Endothelial cell of umbilical vein (primary cell): Measurements from ENCODE around the gene RAB35. TPM values are rescaled to one million over a fixed set of nuclear protein-coding genes. Genes with fewer than 3 reads are reported as not detected.

Experiments
- BruUV-seq: library from RNA; stranded (reverse); fragments of 400-500 nt; replicated peaks from 2 replicates; lab custom pipeline; 2021; lab: Mats Ljungman, UMichigan
- CTCF ChIA-PET: fragments of 300-600, 350-600 bp; sonication (Branson Sonifier 250); formaldehyde crosslinking; loops from one replicate; lab custom pipeline; 2021; ENCODE audit warnings: antibody characterized with exemption, inconsistent platforms; lab: Charles Lee
- POLR2A ChIA-PET: fragments of 300-600, 350-600 bp; sonication (Branson Sonifier 250); formaldehyde crosslinking; loops from one replicate; lab custom pipeline; 2021; ENCODE audit warnings: antibody characterized with exemption, inconsistent platforms; lab: Charles Lee
- DNase-seq: peaks from one replicate; pipeline ENCODE4 v3.0.0-alpha.2; 2011; ENCODE audit warnings: low read depth, low spot score
- FAIRE-seq: peaks from 2 replicates; lab custom pipeline; 2011; peaks lifted over from hg19 to GRCh38; lab: Jason Lieb, UNC
- H2AFZ ChIP-seq: 2 replicates; pipeline ENCODE4 v1.6.0; 2012; ENCODE audit warnings: low read depth, low read length, control low read depth, inconsistent platforms
- H3K27ac ChIP-seq: 2 replicates; pipeline ENCODE4 v1.5.1; 2011; ENCODE audit warnings: low read depth, mild to moderate bottlenecking, control low read depth, low read length, moderate library complexity; ENCODE audit not compliant: insufficient read depth
- H3K27me3 ChIP-seq, 2 experiments: 2 replicates each; pipeline versions ENCODE4 v1.6.0 to v1.6.1; 2011; ENCODE audit warnings: low read length in 2 of 2, mixed read lengths in 1 of 2; ENCODE audit not compliant: control insufficient read depth in 2 of 2, insufficient read depth in 2 of 2
- H3K36me3 ChIP-seq, 2 experiments: 2 replicates in 1 of 2; 3 replicates in 1 of 2; pipeline ENCODE4 v1.5.1; 2011; ENCODE audit warnings: low read length in 2 of 2, mild to moderate bottlenecking in 1 of 2, moderate library complexity in 1 of 2; ENCODE audit not compliant: control insufficient read depth in 2 of 2, insufficient read depth in 2 of 2; ENCODE audit errors: extremely low read depth in 1 of 2
- H3K4me1 ChIP-seq: 3 replicates; pipeline ENCODE4 v1.5.1; 2011; ENCODE audit warnings: mild to moderate bottlenecking, low read length; ENCODE audit not compliant: control insufficient read depth, insufficient read depth; ENCODE audit errors: extremely low read depth
- H3K4me2 ChIP-seq: 2 replicates; pipeline ENCODE4 v1.6.1; 2011; ENCODE audit warnings: low read length, control low read depth, mixed read lengths; ENCODE audit not compliant: insufficient read depth
- H3K4me3 ChIP-seq, 3 experiments: fragments of 200-600 bp in 1 of 3; sonication (generic), shearing (Covaris generic) in 1 of 3; replicated peaks in 1 of 3; 2 replicates each; pipeline ENCODE4 v1.5.1; 2011 to 2016; ENCODE audit warnings: control low read depth in 3 of 3, low read length in 3 of 3, mild to moderate bottlenecking in 2 of 3, inconsistent platforms in 1 of 3, low read depth in 1 of 3, moderate library complexity in 1 of 3; ENCODE audit not compliant: insufficient read depth in 1 of 3
- H3K79me2 ChIP-seq: 2 replicates; pipeline ENCODE4 v1.6.0; 2012; ENCODE audit warnings: low read length, inconsistent platforms; ENCODE audit not compliant: control insufficient read depth, insufficient read depth
- H3K9ac ChIP-seq: replicated peaks from 2 replicates; pipeline ENCODE3; 2011; ENCODE audit warnings: low read length, control low read depth; ENCODE audit not compliant: insufficient read depth; ENCODE audit errors: extremely low read depth
- H3K9me1 ChIP-seq: replicated peaks from 3 replicates; pipeline ENCODE4 v1.6.0; 2011; ENCODE audit warnings: mild to moderate bottlenecking, low read length; ENCODE audit not compliant: control insufficient read depth, insufficient read depth; ENCODE audit errors: extremely low read depth
- H3K9me3 ChIP-seq: replicated peaks from 2 replicates; pipeline ENCODE4 v1.5.1; 2012; ENCODE audit warnings: low read length, inconsistent platforms; ENCODE audit not compliant: control insufficient read depth, insufficient read depth
- H4K20me1 ChIP-seq: replicated peaks from 2 replicates; pipeline ENCODE3; 2011; ENCODE audit warnings: mild to moderate bottlenecking, low read length; ENCODE audit not compliant: control insufficient read depth, insufficient read depth; ENCODE audit errors: extremely low read depth
- FOS ChIP-seq: IDR thresholded peaks from 2 replicates; pipeline ENCODE4 v1.6.1; 2011; ENCODE audit warnings: mild to moderate bottlenecking, low read length, moderate library complexity, borderline replicate concordance; ENCODE audit not compliant: insufficient read depth
- GATA2 ChIP-seq: IDR thresholded peaks from 2 replicates; pipeline ENCODE4 v1.7.0; 2011; ENCODE audit warnings: low read depth, mild to moderate bottlenecking, moderate library complexity, mixed read lengths, low read length; ENCODE audit not compliant: insufficient read length, insufficient read depth
- MYC ChIP-seq: IDR thresholded peaks from one replicate; pipeline ENCODE4 v1.6.1; 2011; ENCODE audit warnings: mild to moderate bottlenecking, low read depth, low read length
- POLR2AphosphoS5 ChIP-seq: IDR thresholded peaks from 2 replicates; pipeline ENCODE4 v1.6.1; 2012; ENCODE audit warnings: low read depth, mild to moderate bottlenecking, control low read depth, low read length, moderate library complexity; ENCODE audit not compliant: insufficient read depth
- dilution Hi-C: fragments of 300-500 bp; cut with MboI; formaldehyde crosslinking; loops from one replicate; pipeline ENCODE4 v1.15.0; 2019; ENCODE audit warnings: low sequenced_read_pairs; ENCODE audit not compliant: extremely low pct_ligation_motif_present
- intact Hi-C: fragments of 100-400 bp; cut with micrococcal nuclease; formaldehyde crosslinking; loops from one replicate; pipeline ENCODE4 v1.10.0; 2022
- polyA plus RNA-seq, 4 experiments: library from polyadenylated mRNA; depleted of rRNA in 3 of 4; stranded (reverse) in 3 of 4; unstranded in 1 of 4; fragments of >200 nt; gene quantifications; 2 replicates each; pipeline versions ENCODE4 v1.2.1 to v1.2.3, GENCODE V29; 2011 to 2012; ENCODE audit warnings: missing spikeins in 1 of 4
- total RNA-seq: library from RNA; stranded (reverse); gene quantifications from 2 replicates; pipeline ENCODE4 v1.2.3, GENCODE V29; 2021
- TF ChIP-seq, protein P1 (sequence below), 2 donors: IDR thresholded peaks; 1 replicate in 1 of 2; 2 replicates in 1 of 2; pipeline ENCODE4 v1.5.1; 2011; ENCODE audit warnings: low read length in 2 of 2, mild to moderate bottlenecking in 2 of 2, moderate library complexity in 2 of 2, control low read depth in 1 of 2, inconsistent platforms in 1 of 2, low read depth in 1 of 2; ENCODE audit not compliant: insufficient read depth in 1 of 2; ENCODE audit errors: extremely low read depth in 1 of 2
- TF ChIP-seq, protein P2 (sequence below): IDR thresholded peaks from 2 replicates; pipeline ENCODE4 v1.6.1; 2011; ENCODE audit not compliant: insufficient read depth, insufficient read length

The RAB35 gene
- total and polyA plus RNA-seq, 2 donors (not counting 3 experiments of a cell fraction or from before 2014, with no cell fraction given), result 70.5 to 80.3 TPM

DNA sequence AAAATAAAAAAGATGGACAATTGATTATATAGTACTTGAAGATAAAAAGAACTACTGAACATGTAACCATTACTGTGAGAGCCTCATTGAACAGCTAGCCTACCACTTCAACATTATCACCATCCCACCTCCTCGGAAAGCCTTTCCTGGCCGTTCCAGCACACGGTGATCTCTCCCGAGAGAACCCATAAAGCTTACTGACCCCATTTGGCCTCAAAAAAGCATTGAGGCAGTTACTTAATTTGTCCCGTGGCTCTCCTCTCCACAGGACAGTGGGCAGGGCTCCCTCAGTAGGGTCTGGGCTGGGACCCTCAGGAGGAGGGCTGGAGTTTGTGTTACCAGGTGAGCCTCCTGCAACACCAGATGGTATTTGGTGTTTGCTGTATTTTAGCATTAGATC, 55.8 kb downstream of the RAB35 start:
- no peaks in the 10 kb centered on the region for H3K4me1 ChIP-seq
- H3K9me3 ChIP-seq, result no peaks in the 10 kb centered on the region
- no peak overlapping the region for H3K27ac ChIP-seq
- H3K9me1 ChIP-seq, result no peaks in the 10 kb centered on the region
- H3K27me3 ChIP-seq, result peaks cover 29 to 45% of the 10 kb centered on the region in 2 experiments
- ChIA-PET CTCF (interaction anchor here (1.5 kb wide), 1 partner anchor 29 kb away, joined by 4 read pairs; no protein-coding TSS in a partner anchor), POLR2A (no interaction called here)
- DNase-seq (no peak), FAIRE-seq (no peak)
- dilution Hi-C loops, result no loop called here
- no peaks in the 10 kb centered on the region for H3K79me2 ChIP-seq
- BruUV-seq, result no TSS peak
- H3K4me3 ChIP-seq, result no peak overlapping the region
- H4K20me1 ChIP-seq, result no peaks in the 10 kb centered on the region
- no peak overlapping the region for H3K4me2 ChIP-seq
- no peaks in the 10 kb centered on the region for H3K36me3 ChIP-seq
- H3K9ac ChIP-seq, result no peak overlapping the region
- no peak overlapping the region for H2AFZ ChIP-seq
- intact Hi-C loops, result no loop called here
- TF ChIP-seq GATA2 (no peak), POLR2AphosphoS5 (no peak), MYC (no peak)

DNA sequence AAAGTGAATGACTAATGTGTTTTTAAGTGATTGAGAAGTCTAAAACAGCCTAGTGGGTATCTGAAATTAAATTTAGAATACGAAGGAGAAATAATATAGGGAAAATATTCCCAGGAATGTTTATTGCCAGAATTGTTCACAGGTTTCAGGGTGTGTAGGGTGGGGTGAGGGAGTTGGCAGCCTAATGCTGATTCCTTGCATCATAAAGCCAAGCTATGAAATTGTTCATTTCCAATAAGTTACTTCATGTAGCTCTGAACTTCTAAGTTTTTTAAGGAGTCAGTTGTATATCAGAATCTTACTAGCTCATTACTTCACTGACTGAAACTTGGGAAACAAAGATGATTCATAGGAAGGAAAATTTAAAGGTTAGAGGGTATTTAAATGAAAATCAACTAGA, 56.4 kb downstream of the RAB35 start:
- ChIA-PET POLR2A (no interaction called here), CTCF (interaction anchor here (1.5 kb wide), 1 partner anchor 29 kb away, joined by 4 read pairs; no protein-coding TSS in a partner anchor)
- intact Hi-C loops (no loop called here), dilution Hi-C loops (no loop called here)
- no peak for TF ChIP-seq GATA2
- TF ChIP-seq, protein P1, sequence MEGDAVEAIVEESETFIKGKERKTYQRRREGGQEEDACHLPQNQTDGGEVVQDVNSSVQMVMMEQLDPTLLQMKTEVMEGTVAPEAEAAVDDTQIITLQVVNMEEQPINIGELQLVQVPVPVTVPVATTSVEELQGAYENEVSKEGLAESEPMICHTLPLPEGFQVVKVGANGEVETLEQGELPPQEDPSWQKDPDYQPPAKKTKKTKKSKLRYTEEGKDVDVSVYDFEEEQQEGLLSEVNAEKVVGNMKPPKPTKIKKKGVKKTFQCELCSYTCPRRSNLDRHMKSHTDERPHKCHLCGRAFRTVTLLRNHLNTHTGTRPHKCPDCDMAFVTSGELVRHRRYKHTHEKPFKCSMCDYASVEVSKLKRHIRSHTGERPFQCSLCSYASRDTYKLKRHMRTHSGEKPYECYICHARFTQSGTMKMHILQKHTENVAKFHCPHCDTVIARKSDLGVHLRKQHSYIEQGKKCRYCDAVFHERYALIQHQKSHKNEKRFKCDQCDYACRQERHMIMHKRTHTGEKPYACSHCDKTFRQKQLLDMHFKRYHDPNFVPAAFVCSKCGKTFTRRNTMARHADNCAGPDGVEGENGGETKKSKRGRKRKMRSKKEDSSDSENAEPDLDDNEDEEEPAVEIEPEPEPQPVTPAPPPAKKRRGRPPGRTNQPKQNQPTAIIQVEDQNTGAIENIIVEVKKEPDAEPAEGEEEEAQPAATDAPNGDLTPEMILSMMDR (IDR thresholded peaks at IDR 0.05; ENCODE audit: extremely low read depth in 1 of 2, insufficient read depth in 1 of 2, low read depth in 1 of 2, low read length in 2 of 2), result no peak
- TF ChIP-seq, protein P2, sequence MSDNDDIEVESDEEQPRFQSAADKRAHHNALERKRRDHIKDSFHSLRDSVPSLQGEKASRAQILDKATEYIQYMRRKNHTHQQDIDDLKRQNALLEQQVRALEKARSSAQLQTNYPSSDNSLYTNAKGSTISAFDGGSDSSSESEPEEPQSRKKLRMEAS, result no peak
- TF ChIP-seq FOS, result no peak
- Histone ChIP-seq H3K27ac (no peak overlapping the region), H4K20me1 (no peaks in the 10 kb centered on the region), H3K27me3 (peaks cover 26 to 41% of the 10 kb centered on the region in 2 experiments), H3K79me2 (no peaks in the 10 kb centered on the region), H3K4me1 (no peaks in the 10 kb centered on the region), H3K4me3 (no peak overlapping the region), H3K36me3 (no peaks in the 10 kb centered on the region), H3K9me3 (no peaks in the 10 kb centered on the region), H3K9me1 (no peaks in the 10 kb centered on the region), H3K9ac (no peak overlapping the region), H3K4me2 (no peak overlapping the region), H2AFZ (no peak overlapping the region)
- DNase-seq (no peak), FAIRE-seq (no peak)
- BruUV-seq, result no TSS peak
